WTC11 (cell line): ENCODE results near the gene FAH. TPM values are rescaled to one million over a fixed set of nuclear protein-coding genes. Genes with fewer than 3 reads are reported as not detected.

Source experiments
- ATAC-seq: fragments of 200-7000 bp; cut with Tn5 transposase; 2 replicates; pipeline ENCODE4 v1.10.0; 2021; ENCODE audit warnings: mild to moderate bottlenecking, moderate library complexity
- CTCF ChIA-PET: fragments of 300-600 bp; sonication (Branson Sonifier 250); formaldehyde crosslinking; loops from one replicate; lab custom pipeline; 2021; ENCODE audit warnings: antibody characterized with exemption; lab: Charles Lee
- POLR2A ChIA-PET: fragments of 350-600 bp; sonication (Branson Sonifier 250); formaldehyde crosslinking; loops from one replicate; lab custom pipeline; 2021; ENCODE audit warnings: antibody characterized with exemption; lab: Charles Lee
- DNase-seq: peaks from one replicate; pipeline ENCODE4 v3.0.0; 2021; ENCODE audit warnings: low spot score
- H3K27ac Mint-ChIP-seq: 2 replicates; pipeline ENCODE4 v1.8.0; 2021; ENCODE audit warnings: mixed read lengths
- H3K27me3 Mint-ChIP-seq: 2 replicates; pipeline ENCODE4 v1.8.0; 2021; ENCODE audit warnings: low read depth, mild to moderate bottlenecking, moderate library complexity, mixed read lengths
- H3K36me3 Mint-ChIP-seq: 2 replicates; pipeline ENCODE4 v1.8.0; 2021; ENCODE audit warnings: mixed read lengths
- H3K4me1 Mint-ChIP-seq: 2 replicates; pipeline ENCODE4 v1.8.0; 2022; ENCODE audit warnings: mixed read lengths
- H3K4me3 Mint-ChIP-seq: 2 replicates; pipeline ENCODE4 v1.8.0; 2021; ENCODE audit warnings: mild to moderate bottlenecking, moderate library complexity, mixed read lengths
- H3K9me3 Mint-ChIP-seq: 2 replicates; pipeline ENCODE4 v1.8.0; 2021; ENCODE audit warnings: mixed read lengths
- AFF4 ChIP-seq: sonication (generic); formaldehyde crosslinking; IDR thresholded peaks from 2 replicates; pipeline ENCODE4 v1.8.1; 2023; ENCODE audit warnings: mild to moderate bottlenecking, missing genetic modification reagents, borderline replicate concordance
- ATF6 ChIP-seq: sonication (generic); formaldehyde crosslinking; IDR thresholded peaks from 2 replicates; pipeline ENCODE4 v1.8.1; 2023; ENCODE audit warnings: mild to moderate bottlenecking, missing genetic modification reagents
- CREB1 ChIP-seq: sonication (generic); formaldehyde crosslinking; IDR thresholded peaks from 2 replicates; pipeline ENCODE4 v1.8.0; 2023; ENCODE audit warnings: mild to moderate bottlenecking, missing genetic modification reagents
- E2F5 ChIP-seq: sonication (generic); formaldehyde crosslinking; IDR thresholded peaks from 2 replicates; pipeline ENCODE4 v1.8.1; 2022; ENCODE audit warnings: mild to moderate bottlenecking, moderate library complexity, missing genetic modification reagents
- ELF4 ChIP-seq: sonication (generic); formaldehyde crosslinking; IDR thresholded peaks from 2 replicates; pipeline ENCODE4 v1.8.1; 2022; ENCODE audit warnings: low read depth, mild to moderate bottlenecking, moderate library complexity, missing genetic modification reagents
- ERG ChIP-seq: fragments of 250-450 bp; sonication (Bioruptor Pico); IDR thresholded peaks from 2 replicates; pipeline ENCODE4 v1.8.0; 2021; ENCODE audit warnings: mild to moderate bottlenecking
- ETV6 ChIP-seq: sonication (generic); formaldehyde crosslinking; IDR thresholded peaks from 2 replicates; pipeline ENCODE4 v1.8.1; 2022; ENCODE audit warnings: mild to moderate bottlenecking, missing genetic modification reagents
- FOXJ3 ChIP-seq: sonication (generic); formaldehyde crosslinking; IDR thresholded peaks from 2 replicates; pipeline ENCODE4 v1.9.0; 2021; ENCODE audit warnings: missing genetic modification reagents, mild to moderate bottlenecking, borderline replicate concordance
- JAZF1 ChIP-seq: fragments of 250-450 bp; sonication (Bioruptor Pico); IDR thresholded peaks from 2 replicates; pipeline ENCODE4 v1.9.0; 2021; ENCODE audit warnings: moderate library complexity, mild to moderate bottlenecking, inconsistent platforms
- KAT7 ChIP-seq: sonication (generic); formaldehyde crosslinking; IDR thresholded peaks from 2 replicates; pipeline ENCODE4 v1.8.1; 2023; ENCODE audit warnings: missing genetic modification reagents, mild to moderate bottlenecking, borderline replicate concordance
- MXD4 ChIP-seq: fragments of 250-450 bp; sonication (Bioruptor Pico); IDR thresholded peaks from 2 replicates; pipeline ENCODE4 v1.8.0; 2021; ENCODE audit warnings: mild to moderate bottlenecking, moderate library complexity, borderline replicate concordance
- NFATC4 ChIP-seq: fragments of 250-450 bp; sonication (Bioruptor Pico); IDR thresholded peaks from 2 replicates; pipeline ENCODE4 v1.9.0; 2021; ENCODE audit warnings: mild to moderate bottlenecking
- NFYB ChIP-seq: sonication (generic); formaldehyde crosslinking; conservative IDR thresholded peaks from 2 replicates; pipeline ENCODE4 v1.8.0; 2022; ENCODE audit warnings: low read depth, missing genetic modification reagents
- NR2C2 ChIP-seq: sonication (generic); formaldehyde crosslinking; IDR thresholded peaks from 2 replicates; pipeline ENCODE4 v1.8.0; 2022; ENCODE audit warnings: mild to moderate bottlenecking, missing genetic modification reagents
- NR3C1 ChIP-seq: sonication (generic); formaldehyde crosslinking; conservative IDR thresholded peaks from 2 replicates; pipeline ENCODE4 v1.8.1; 2023; ENCODE audit warnings: low read depth, mild to moderate bottlenecking, missing genetic modification reagents
- PREB ChIP-seq: sonication (generic); formaldehyde crosslinking; IDR thresholded peaks from 2 replicates; pipeline ENCODE4 v1.8.1; 2022; ENCODE audit warnings: mild to moderate bottlenecking, missing genetic modification reagents, moderate library complexity, borderline replicate concordance
- SP1 ChIP-seq: sonication (generic); formaldehyde crosslinking; conservative IDR thresholded peaks from 2 replicates; pipeline ENCODE4 v1.8.1; 2022; ENCODE audit warnings: missing genetic modification reagents
- TCF7 ChIP-seq: sonication (generic); formaldehyde crosslinking; IDR thresholded peaks from 2 replicates; pipeline ENCODE4 v1.8.0; 2022; ENCODE audit warnings: mild to moderate bottlenecking, low read depth, missing genetic modification reagents, moderate library complexity
- TEAD4 ChIP-seq: sonication (generic); formaldehyde crosslinking; IDR thresholded peaks from 2 replicates; pipeline ENCODE4 v1.8.0; 2022; ENCODE audit warnings: mild to moderate bottlenecking, missing genetic modification reagents
- ZNF121 ChIP-seq: sonication (generic); formaldehyde crosslinking; IDR thresholded peaks from 2 replicates; pipeline ENCODE4 v1.8.0; 2023; ENCODE audit warnings: missing genetic modification reagents
- ZNF281 ChIP-seq: sonication (generic); formaldehyde crosslinking; IDR thresholded peaks from 2 replicates; pipeline ENCODE4 v1.8.0; 2023; ENCODE audit warnings: mild to moderate bottlenecking, missing genetic modification reagents
- ZNF425 ChIP-seq: fragments of 250-450 bp; sonication (Bioruptor Pico); conservative IDR thresholded peaks from 2 replicates; pipeline ENCODE4 v1.9.0; 2021; ENCODE audit warnings: mild to moderate bottlenecking
- total RNA-seq: library from RNA; stranded (reverse); gene quantifications from 3 replicates; pipeline ENCODE4 v1.2.3, GENCODE V29; 2021

FAH gene
- total RNA-seq, 1 experiment from 2014 or later, result 22.8 TPM

- no peak for ATAC-seq
- Mint-ChIP-seq H3K4me1 (peaks cover 9% of the 10 kb centered on the region; the same call in 1 of the 2 replicates), H3K27me3 (no peaks in the 10 kb centered on the region), H3K36me3 (no peaks in the 10 kb centered on the region), H3K9me3 (no peaks in the 10 kb centered on the region), H3K4me3 (no peak overlapping the region), H3K27ac (no peak overlapping the region)
- ChIA-PET POLR2A (no interaction called here), CTCF (interaction anchor here (0.9 to 3.0 kb wide), 2 partner anchors 78 to 636 kb away, joined by 3 to 8 read pairs; no protein-coding TSS in a partner anchor)
- no peak for TF ChIP-seq MXD4 (CRISPR knock-in tag)
- TF ChIP-seq TEAD4, result no peak
- TF ChIP-seq NFATC4 (CRISPR knock-in tag), result no peak
- DNase-seq, result no peak
Observed at GRCh38 chr15:80231371-80231770, 78.6 kb downstream of the FAH start.

- no peak for ATAC-seq
- ChIA-PET POLR2A (no interaction called here), CTCF (interaction anchor here (0.7 to 1.0 kb wide), 2 partner anchors 9 to 76 kb away, joined by 3 to 5 read pairs; no protein-coding TSS in a partner anchor)
- no peaks in the 10 kb centered on the region for H3K27me3 Mint-ChIP-seq
- H3K36me3 Mint-ChIP-seq, result no peaks in the 10 kb centered on the region
- no peaks in the 10 kb centered on the region for H3K9me3 Mint-ChIP-seq
- H3K27ac Mint-ChIP-seq, result no peak overlapping the region
- DNase-seq, result no peak
- no peak overlapping the region for H3K4me3 Mint-ChIP-seq
- peaks cover 9% of the 10 kb centered on the region; the same call in 1 of the 2 replicates for H3K4me1 Mint-ChIP-seq
- TF ChIP-seq ELF4 (CRISPR knock-in tag) (no peak), E2F5 (CRISPR knock-in tag) (no peak), NR2C2 (CRISPR knock-in tag) (no peak), CREB1 (CRISPR knock-in tag) (no peak), ZNF121 (CRISPR knock-in tag) (no peak), ETV6 (CRISPR knock-in tag) (no peak), ATF6 (CRISPR knock-in tag) (no peak), PREB (CRISPR knock-in tag) (no peak), KAT7 (CRISPR knock-in tag) (no peak), AFF4 (CRISPR knock-in tag) (no peak), ERG (CRISPR knock-in tag) (no peak), TCF7 (CRISPR knock-in tag) (no peak), NR3C1 (CRISPR knock-in tag) (no peak), JAZF1 (CRISPR knock-in tag) (no peak), ZNF281 (no peak), SP1 (CRISPR knock-in tag) (no peak), FOXJ3 (CRISPR knock-in tag) (no peak), ZNF425 (no peak), NFYB (CRISPR knock-in tag) (no peak)
Observed at GRCh38 chr15:80233581-80233980, 80.8 kb downstream of the FAH start.
